Kidney (tissue), 14 donors: Measurements from ENCODE around the gene SLC4A11. TPM values are rescaled to one million over a fixed set of nuclear protein-coding genes. Genes with fewer than 3 reads are reported as not detected.

Source experiments
- DNase-seq, 5 donors: peaks; one replicate each; pipeline ENCODE4 v3.0.0-alpha.2; 2013 to 2020
- FAIRE-seq: peaks from 2 replicates; lab custom pipeline; 2012; peaks lifted over from hg19 to GRCh38; lab: Jason Lieb, UNC
- H3K27ac ChIP-seq, 2 donors: one replicate each; pipeline ENCODE4 v1.7.0; 2013; ENCODE audit warnings: low read depth in 2 of 2, low read length in 2 of 2, inconsistent platforms in 1 of 2
- H3K27me3 ChIP-seq: one replicate; pipeline ENCODE4 v1.7.1; 2013; ENCODE audit warnings: low read length, inconsistent platforms; ENCODE audit not compliant: control insufficient read depth, insufficient read depth
- H3K36me3 ChIP-seq, 3 donors: one replicate each; pipeline versions ENCODE4 v1.7.0 to v1.7.1; 2013; ENCODE audit warnings: low read length in 3 of 3, control low read depth in 1 of 3, inconsistent platforms in 1 of 3; ENCODE audit not compliant: insufficient read depth in 3 of 3, control insufficient read depth in 2 of 3
- H3K4me1 ChIP-seq, 3 donors: one replicate each; pipeline versions ENCODE4 v1.7.0 to v1.7.1; 2013; ENCODE audit warnings: low read length in 3 of 3, inconsistent platforms in 1 of 3, low read depth in 1 of 3; ENCODE audit not compliant: control insufficient read depth in 2 of 3, insufficient read depth in 2 of 3
- H3K4me3 ChIP-seq, 3 donors: one replicate each; pipeline versions ENCODE4 v1.7.0 to v1.8.1; 2013; ENCODE audit warnings: low read length in 3 of 3, control low read depth in 1 of 3, inconsistent platforms in 1 of 3
- H3K9ac ChIP-seq, 3 donors: one replicate each; pipeline versions ENCODE4 v1.7.0 to v1.7.1; 2013; ENCODE audit warnings: low read length in 3 of 3, control low read depth in 1 of 3, inconsistent platforms in 1 of 3
- H3K9me3 ChIP-seq, 3 donors: one replicate each; pipeline versions ENCODE4 v1.7.0 to v1.7.1; 2013; ENCODE audit warnings: low read length in 3 of 3, control low read depth in 1 of 3, inconsistent platforms in 1 of 3; ENCODE audit not compliant: control insufficient read depth in 2 of 3, insufficient read depth in 1 of 3
- intact Hi-C: fragments of 100-400 bp; cut with DNase I; formaldehyde crosslinking; loops from one replicate; pipeline ENCODE4 v1.11.1; 2022
- polyA plus RNA-seq: library from polyadenylated mRNA; stranded (reverse); fragments of 350-450 nt; fragmentation: Illumina TruSeq; extraction: RNeasy Lipid Tissue Mini Kit (QIAGEN cat#74804); gene quantifications from one replicate; pipeline ENCODE4 v1.2.3, GENCODE V29; 2014; ENCODE audit warnings: low read depth, low replicate concordance; ENCODE audit not compliant: insufficient read depth
- total RNA-seq: library from RNA; stranded (reverse); fragmentation: NEBNext Ultra II Directional; extraction: Animal tissue kit (Norgen Biotek cat#: 25700); gene quantifications from one replicate; pipeline ENCODE4 v1.2.1, GENCODE V29; 2021
- TF ChIP-seq, protein P1 (sequence below): IDR thresholded peaks from 3 replicates; pipeline ENCODE4 v1.5.1; 2012; ENCODE audit warnings: mild to moderate bottlenecking, moderate library complexity, borderline replicate concordance; ENCODE audit not compliant: insufficient read depth; ENCODE audit errors: extremely low read depth
- donor health status: control.
- donor health status: control.
- donor health status: control.
- donor health status: control.
- donor health status: control.
- donor health status: DM: yes; HTN: yes; CAD: no.
- donor health status: Normal renal cell carcinoma (clear cell type).

The SLC4A11 gene
- total and polyA plus RNA-seq, 2 donors from 2014 or later, result 7.6 to 14.8 TPM

DNA sequence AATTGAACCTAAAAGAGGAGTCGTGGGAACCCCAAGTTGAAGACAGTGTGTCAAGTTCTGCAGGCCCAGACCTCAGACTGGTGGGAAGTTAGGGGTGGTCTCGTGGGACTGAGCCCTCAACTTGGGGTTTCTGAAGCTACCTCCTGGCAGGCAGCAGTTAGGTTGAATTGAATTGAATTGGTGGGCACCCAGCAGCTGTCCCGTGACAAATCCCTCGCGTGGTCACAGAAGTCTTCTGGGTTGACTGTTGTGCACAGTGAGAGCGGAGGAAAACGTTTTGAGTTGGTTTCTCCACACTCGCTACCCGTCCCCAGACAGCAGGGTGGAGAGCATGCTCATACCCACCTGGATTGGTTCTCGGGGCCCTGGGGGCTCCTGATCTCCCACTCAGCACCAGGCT lies 12.9 kb downstream of the SLC4A11 start:
- Histone ChIP-seq H3K27ac (no peak overlapping the region), H3K9me3 (no peaks in the 10 kb centered on the region), H3K4me1 (no peaks in the 10 kb centered on the region), H3K27me3 (no peaks in the 10 kb centered on the region), H3K9ac (no peak overlapping the region), H3K4me3 (no peak overlapping the region), H3K36me3 (peaks cover 0 to 17% (median 0%) of the 10 kb centered on the region in 3 donors)
- intact Hi-C loops, result no loop called here
- TF ChIP-seq, protein P1, sequence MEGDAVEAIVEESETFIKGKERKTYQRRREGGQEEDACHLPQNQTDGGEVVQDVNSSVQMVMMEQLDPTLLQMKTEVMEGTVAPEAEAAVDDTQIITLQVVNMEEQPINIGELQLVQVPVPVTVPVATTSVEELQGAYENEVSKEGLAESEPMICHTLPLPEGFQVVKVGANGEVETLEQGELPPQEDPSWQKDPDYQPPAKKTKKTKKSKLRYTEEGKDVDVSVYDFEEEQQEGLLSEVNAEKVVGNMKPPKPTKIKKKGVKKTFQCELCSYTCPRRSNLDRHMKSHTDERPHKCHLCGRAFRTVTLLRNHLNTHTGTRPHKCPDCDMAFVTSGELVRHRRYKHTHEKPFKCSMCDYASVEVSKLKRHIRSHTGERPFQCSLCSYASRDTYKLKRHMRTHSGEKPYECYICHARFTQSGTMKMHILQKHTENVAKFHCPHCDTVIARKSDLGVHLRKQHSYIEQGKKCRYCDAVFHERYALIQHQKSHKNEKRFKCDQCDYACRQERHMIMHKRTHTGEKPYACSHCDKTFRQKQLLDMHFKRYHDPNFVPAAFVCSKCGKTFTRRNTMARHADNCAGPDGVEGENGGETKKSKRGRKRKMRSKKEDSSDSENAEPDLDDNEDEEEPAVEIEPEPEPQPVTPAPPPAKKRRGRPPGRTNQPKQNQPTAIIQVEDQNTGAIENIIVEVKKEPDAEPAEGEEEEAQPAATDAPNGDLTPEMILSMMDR, result no peak
- FAIRE-seq, result no peak
- DNase-seq, result no peak

DNA sequence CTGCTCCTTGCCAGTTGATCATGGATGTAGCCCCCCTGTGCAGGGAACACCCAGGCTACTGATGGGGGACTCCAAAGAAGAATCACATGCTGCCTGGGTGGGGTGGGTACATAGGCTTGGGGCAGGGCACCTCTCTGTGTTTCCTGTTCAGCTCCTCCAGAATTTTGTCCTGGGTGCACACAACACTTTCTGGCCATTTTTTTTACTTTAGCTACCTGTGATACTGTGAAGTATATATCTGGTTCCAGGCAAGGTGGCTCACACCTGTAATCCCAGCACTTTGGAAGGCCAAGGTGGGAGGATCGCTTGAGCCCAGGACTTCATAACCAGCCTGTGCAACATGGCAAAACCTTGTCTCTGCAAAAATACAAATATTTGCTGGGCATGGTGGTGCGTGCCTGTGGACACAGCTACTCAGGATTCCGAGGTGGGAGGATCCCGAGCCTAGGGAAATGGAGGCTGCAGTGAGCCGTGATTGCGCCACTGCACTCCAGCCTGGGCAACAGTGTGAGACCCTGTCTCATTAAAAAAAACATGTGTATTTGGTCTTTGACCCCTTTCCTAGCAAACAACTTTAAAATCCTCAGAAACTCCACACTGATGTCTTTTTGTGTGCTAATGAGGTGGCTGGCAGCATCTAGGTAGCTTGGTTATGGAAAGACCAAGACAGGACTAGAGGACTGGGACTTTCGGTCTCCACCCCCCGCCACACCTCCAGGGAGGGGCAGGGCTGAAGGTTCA lies 14.1 kb downstream of the SLC4A11 start:
- Histone ChIP-seq H3K36me3 (peaks cover 0 to 18% (median 0%) of the 10 kb centered on the region in 3 donors), H3K4me1 (no peaks in the 10 kb centered on the region), H3K27me3 (no peaks in the 10 kb centered on the region), H3K4me3 (no peak overlapping the region), H3K27ac (no peak overlapping the region), H3K9ac (no peak overlapping the region), H3K9me3 (no peaks in the 10 kb centered on the region)
- intact Hi-C loops, result no loop called here
- no peak for DNase-seq
- TF ChIP-seq, protein P1, result no peak
- FAIRE-seq, result no peak

DNA sequence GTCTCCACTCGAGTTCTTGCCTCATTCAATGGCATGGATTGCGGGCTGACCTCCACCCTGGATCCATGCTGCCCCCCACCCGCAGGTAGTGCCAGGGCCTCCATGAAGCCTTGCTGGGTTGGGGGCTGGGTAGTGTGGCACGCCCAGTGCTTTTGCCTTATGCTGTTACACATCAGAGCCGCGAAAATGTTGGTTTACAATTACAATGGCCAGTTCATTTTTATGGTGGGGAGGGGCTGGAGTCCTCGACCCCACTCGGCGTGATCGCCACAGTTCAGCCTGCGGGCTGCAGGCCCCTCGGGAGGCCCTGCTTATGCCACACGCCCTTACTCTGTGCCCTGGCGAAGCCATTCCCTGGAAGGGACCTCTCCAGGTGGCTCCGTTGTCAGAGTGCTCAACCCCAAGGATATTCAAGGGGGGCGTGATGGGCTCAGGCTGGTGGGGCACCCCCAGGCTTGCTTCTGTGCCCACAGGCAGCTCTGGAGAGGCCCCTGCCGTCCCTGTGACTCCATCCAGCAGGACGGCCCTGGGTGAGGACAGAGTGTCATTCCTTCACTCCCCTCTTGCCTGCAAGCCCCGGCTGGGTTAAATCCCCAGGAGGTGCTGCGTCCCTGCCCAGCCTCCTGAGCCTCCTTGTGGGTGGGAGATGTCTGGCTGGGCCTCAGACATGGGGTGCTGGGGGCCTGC lies 14.9 kb downstream of the SLC4A11 start:
- H3K9ac ChIP-seq, result no peak overlapping the region
- DNase-seq (no peak), FAIRE-seq (no peak)
- H3K27me3 ChIP-seq, result no peaks in the 10 kb centered on the region
- no peak overlapping the region for H3K4me3 ChIP-seq
- TF ChIP-seq, protein P1, result no peak
- intact Hi-C loops, result no loop called here
- H3K9me3 ChIP-seq, result no peaks in the 10 kb centered on the region
- H3K27ac ChIP-seq, result no peak overlapping the region
- peaks cover 0 to 18% (median 0%) of the 10 kb centered on the region in 3 donors for H3K36me3 ChIP-seq
- no peaks in the 10 kb centered on the region for H3K4me1 ChIP-seq
